ENCODE data around the gene SLC41A3.

The SLC41A3 gene

GRCh38 chr3:126119008-126119675 is 35.2 kb upstream of the SLC41A3 start:
- DNase-seq = no peak

- no peak for DNase-seq
Observed at GRCh38 chr3:126118591-126118990, 34.7 kb upstream of the SLC41A3 start.

- DNase-seq = no peak
Observed at GRCh38 chr3:126117786-126118185, 33.9 kb upstream of the SLC41A3 start.

GRCh38 chr3:126117212-126117611 is 33.3 kb upstream of the SLC41A3 start:
- no peak for DNase-seq

GRCh38 chr3:126116526-126116925 is 32.6 kb upstream of the SLC41A3 start:
- DNase-seq = no peak

GRCh38 chr3:126114443-126115386 is 30.8 kb upstream of the SLC41A3 start:
- no peak for DNase-seq

- DNase-seq = no peak
Observed at GRCh38 chr3:126113733-126114442, 30.0 kb upstream of the SLC41A3 start.

GRCh38 chr3:126113238-126113555 is 29.3 kb upstream of the SLC41A3 start:
- no peak for DNase-seq

- DNase-seq = no peak
Observed at GRCh38 chr3:126112531-126113237, 28.8 kb upstream of the SLC41A3 start.

- no peak for DNase-seq
Observed at GRCh38 chr3:126111566-126112475, 27.9 kb upstream of the SLC41A3 start.

- no peak for DNase-seq
Observed at GRCh38 chr3:126111126-126111551, 27.2 kb upstream of the SLC41A3 start.

GRCh38 chr3:126110431-126111125 is 26.7 kb upstream of the SLC41A3 start:
- no peak for DNase-seq

GRCh38 chr3:126109880-126110235 is 25.9 kb upstream of the SLC41A3 start:
- DNase-seq = no peak

GRCh38 chr3:126109146-126109879 is 25.4 kb upstream of the SLC41A3 start:
- DNase-seq = no peak

- DNase-seq = no peak
Observed at GRCh38 chr3:126108676-126109050, 24.7 kb upstream of the SLC41A3 start.

GRCh38 chr3:126107957-126108675 is 24.2 kb upstream of the SLC41A3 start:
- DNase-seq = no peak

- no peak for DNase-seq
Observed at GRCh38 chr3:126107203-126107939, 23.4 kb upstream of the SLC41A3 start.

GRCh38 chr3:126106336-126107202 is 22.6 kb upstream of the SLC41A3 start:
- no peak for DNase-seq
